Neural cell (in vitro differentiated cells): ENCODE results near the gene MAP7D2. TPM values are rescaled to one million over a fixed set of nuclear protein-coding genes. Genes with fewer than 3 reads are reported as not detected.

Experiments used
- H2AFZ ChIP-seq: fragments of 200-600, 300-800 bp; sonication (generic), shearing (Covaris generic); 2 replicates; pipeline ENCODE4 v1.6.0; 2014; ENCODE audit warnings: low read depth, mild to moderate bottlenecking, antibody characterized with exemption, low read length, moderate library complexity
- H3F3A ChIP-seq: fragments of 200-600 bp; shearing (Covaris generic); 2 replicates; pipeline ENCODE4 v1.6.1; 2016; ENCODE audit warnings: mild to moderate bottlenecking, moderate library complexity, mixed read lengths, antibody characterized with exemption, low read length; ENCODE audit not compliant: insufficient read depth, poor library complexity, severe bottlenecking
- H3K27ac ChIP-seq: fragments of 200-600, 300-800 bp; sonication (generic), shearing (Covaris generic); 2 replicates; pipeline ENCODE4 v1.5.1; 2014; ENCODE audit warnings: mild to moderate bottlenecking, low read length, moderate library complexity
- H3K27me3 ChIP-seq: fragments of 300-800, 200-600 bp; sonication (generic), shearing (Covaris generic); 2 replicates; pipeline ENCODE4 v1.6.0; 2014; ENCODE audit warnings: mild to moderate bottlenecking, low read depth, low read length, moderate library complexity; ENCODE audit not compliant: insufficient read depth
- H3K36me3 ChIP-seq: fragments of 300-800, 200-600 bp; sonication (generic), shearing (Covaris generic); 2 replicates; pipeline ENCODE4 v1.5.1; 2014; ENCODE audit warnings: mild to moderate bottlenecking, antibody characterized with exemption, low read length, moderate library complexity; ENCODE audit not compliant: insufficient read depth
- H3K4me2 ChIP-seq: fragments of 300-800, 200-600 bp; sonication (generic), shearing (Covaris generic); 2 replicates; pipeline ENCODE4 v1.6.0; 2014; ENCODE audit warnings: mild to moderate bottlenecking, low read length
- H3K4me3 ChIP-seq: fragments of 300-800, 200-600 bp; sonication (generic), shearing (Covaris generic); 2 replicates; pipeline ENCODE4 v1.5.1; 2014; ENCODE audit warnings: mild to moderate bottlenecking, low read length, moderate library complexity
- H3K79me2 ChIP-seq: fragments of 200-600 bp; shearing (Covaris generic); replicated peaks from 2 replicates; pipeline ENCODE4 v1.6.0; 2014; ENCODE audit warnings: mild to moderate bottlenecking, low read length, moderate library complexity; ENCODE audit not compliant: insufficient read depth
- H3K9ac ChIP-seq: fragments of 300-800, 200-600 bp; sonication (generic), shearing (Covaris generic); 2 replicates; pipeline ENCODE4 v1.6.1; 2016; ENCODE audit warnings: mild to moderate bottlenecking, low read length, mixed read lengths
- H3K9me2 ChIP-seq: fragments of 200-600 bp; shearing (Covaris generic); 2 replicates; pipeline ENCODE4 v1.6.1; 2016; ENCODE audit warnings: mild to moderate bottlenecking, low read length, mixed read lengths; ENCODE audit not compliant: insufficient read depth
- H3K9me3 ChIP-seq: fragments of 200-600, 300-800 bp; sonication (generic), shearing (Covaris generic); 2 replicates; pipeline ENCODE4 v1.6.1; 2016; ENCODE audit warnings: mild to moderate bottlenecking, mixed run types, low read length, moderate library complexity, mixed read lengths
- H4K20me1 ChIP-seq: fragments of 200-600 bp; shearing (Covaris generic); 2 replicates; pipeline ENCODE4 v1.6.1; 2016; ENCODE audit warnings: mild to moderate bottlenecking, mixed run types; ENCODE audit not compliant: insufficient read depth
- EP300 ChIP-seq: fragments of 450-650 bp; conservative IDR thresholded peaks from 2 replicates; pipeline ENCODE4 v1.6.1; 2014; ENCODE audit warnings: antibody characterized with exemption, mild to moderate bottlenecking, moderate library complexity; ENCODE audit not compliant: poor library complexity, severe bottlenecking
- EZH2 ChIP-seq: fragments of 200-600, 300-800 bp; shearing (Covaris generic), sonication (generic); IDR thresholded peaks from 2 replicates; pipeline ENCODE4 v1.6.1; 2014; ENCODE audit warnings: antibody characterized with exemption, low read length, borderline replicate concordance, mild to moderate bottlenecking; ENCODE audit not compliant: insufficient read depth, poor library complexity, severe bottlenecking
- MXI1 ChIP-seq: fragments of 450-650 bp; conservative IDR thresholded peaks from 2 replicates; pipeline ENCODE4 v1.6.1; 2014; ENCODE audit warnings: antibody characterized with exemption, mild to moderate bottlenecking; ENCODE audit not compliant: poor library complexity, severe bottlenecking
- POLR2AphosphoS5 ChIP-seq: IDR thresholded peaks from 2 replicates; pipeline ENCODE4 v1.6.1; 2012
- RAD21 ChIP-seq: fragments of 450-650 bp; conservative IDR thresholded peaks from 2 replicates; pipeline ENCODE4 v1.6.1; 2014; ENCODE audit warnings: antibody characterized with exemption, mild to moderate bottlenecking, moderate library complexity
- SMC3 ChIP-seq: fragments of 450-650 bp; conservative IDR thresholded peaks from 2 replicates; pipeline ENCODE4 v1.6.1; 2014; ENCODE audit warnings: antibody characterized with exemption, mild to moderate bottlenecking, moderate library complexity; ENCODE audit not compliant: poor library complexity
- TAF1 ChIP-seq: IDR thresholded peaks from 2 replicates; pipeline ENCODE4 v1.6.1; 2012; ENCODE audit warnings: low read depth
- polyA plus RNA-seq: library from polyadenylated mRNA; depleted of rRNA; stranded (reverse); fragments of >200 nt; gene quantifications from 2 replicates; pipeline ENCODE4 v1.2.3, GENCODE V29; 2014
- TF ChIP-seq, protein P1 (sequence below): IDR thresholded peaks from 2 replicates; pipeline ENCODE4 v1.6.1; 2012; ENCODE audit warnings: borderline replicate concordance
- TF ChIP-seq, protein P2 (sequence below): fragments of 450-650 bp; IDR thresholded peaks from 2 replicates; pipeline ENCODE4 v1.5.1; 2014; ENCODE audit warnings: antibody characterized with exemption, mild to moderate bottlenecking, moderate library complexity; ENCODE audit not compliant: poor library complexity, severe bottlenecking

Gene MAP7D2
- polyA plus RNA-seq, 1 donor from 2014 or later: 6.4 TPM

DNA sequence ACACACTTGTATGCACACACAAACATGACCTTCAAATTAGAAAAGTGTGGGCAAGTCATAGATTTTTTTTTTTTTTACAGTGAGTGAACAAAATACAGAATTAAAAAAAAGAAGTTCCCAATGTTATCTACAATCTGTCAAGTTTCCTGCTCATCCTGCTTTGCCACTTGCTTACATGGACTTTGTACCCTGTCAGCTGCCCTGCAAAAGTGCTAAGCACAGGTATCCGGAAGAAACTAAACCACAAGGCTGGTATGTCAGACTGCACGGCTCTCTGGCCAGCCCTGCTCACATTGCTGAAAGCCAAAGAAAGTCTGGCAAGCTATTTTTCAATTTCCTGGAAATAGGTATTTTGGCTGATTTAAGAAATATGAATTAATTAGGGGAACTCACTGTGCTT is 87.0 kb downstream of the MAP7D2 start:
- Histone ChIP-seq H3K27me3 (no peaks in the 10 kb centered on the region), H3K27ac (no peak overlapping the region), H3K79me2 (no peaks in the 10 kb centered on the region), H3K9me3 (no peaks in the 10 kb centered on the region), H3K9me2 (no peaks in the 10 kb centered on the region), H3K36me3 (no peaks in the 10 kb centered on the region), H2AFZ (no peak overlapping the region), H3K4me3 (no peak overlapping the region), H4K20me1 (no peaks in the 10 kb centered on the region), H3F3A (no peaks in the 10 kb centered on the region), H3K4me2 (no peak overlapping the region), H3K9ac (no peak overlapping the region)
- TF ChIP-seq POLR2AphosphoS5: no peak

DNA sequence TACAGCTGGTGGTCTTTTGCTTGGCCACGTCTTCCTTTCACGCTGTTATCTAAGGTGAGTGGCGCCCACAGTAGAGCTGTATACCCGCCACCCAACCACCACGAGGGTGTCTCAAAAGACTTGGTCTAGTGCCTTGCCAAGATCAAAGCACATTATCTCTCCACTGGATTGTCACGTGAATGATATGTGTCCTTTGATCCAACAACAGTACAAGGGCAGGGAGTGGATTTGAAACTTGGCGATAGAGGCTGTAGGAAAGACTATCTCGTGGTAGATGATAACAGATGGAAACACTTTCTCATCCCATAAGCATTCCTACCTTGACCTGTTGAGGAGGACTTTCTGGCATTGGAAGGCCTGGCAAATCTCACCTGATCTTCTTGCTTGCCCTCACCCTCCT is 88.1 kb downstream of the MAP7D2 start:
- Histone ChIP-seq H3K27ac (no peak overlapping the region), H3K4me3 (no peak overlapping the region), H2AFZ (no peak overlapping the region), H3K4me2 (no peak overlapping the region), H3F3A (no peaks in the 10 kb centered on the region), H3K79me2 (no peaks in the 10 kb centered on the region), H3K9ac (no peak overlapping the region), H3K9me2 (no peaks in the 10 kb centered on the region), H3K27me3 (no peaks in the 10 kb centered on the region), H3K9me3 (no peaks in the 10 kb centered on the region), H3K36me3 (no peaks in the 10 kb centered on the region), H4K20me1 (no peaks in the 10 kb centered on the region)
- TF ChIP-seq EP300 (no peak), POLR2AphosphoS5 (no peak), SMC3 (no peak), TAF1 (no peak), EZH2 (no peak), RAD21 (no peak)
- TF ChIP-seq, protein P1, sequence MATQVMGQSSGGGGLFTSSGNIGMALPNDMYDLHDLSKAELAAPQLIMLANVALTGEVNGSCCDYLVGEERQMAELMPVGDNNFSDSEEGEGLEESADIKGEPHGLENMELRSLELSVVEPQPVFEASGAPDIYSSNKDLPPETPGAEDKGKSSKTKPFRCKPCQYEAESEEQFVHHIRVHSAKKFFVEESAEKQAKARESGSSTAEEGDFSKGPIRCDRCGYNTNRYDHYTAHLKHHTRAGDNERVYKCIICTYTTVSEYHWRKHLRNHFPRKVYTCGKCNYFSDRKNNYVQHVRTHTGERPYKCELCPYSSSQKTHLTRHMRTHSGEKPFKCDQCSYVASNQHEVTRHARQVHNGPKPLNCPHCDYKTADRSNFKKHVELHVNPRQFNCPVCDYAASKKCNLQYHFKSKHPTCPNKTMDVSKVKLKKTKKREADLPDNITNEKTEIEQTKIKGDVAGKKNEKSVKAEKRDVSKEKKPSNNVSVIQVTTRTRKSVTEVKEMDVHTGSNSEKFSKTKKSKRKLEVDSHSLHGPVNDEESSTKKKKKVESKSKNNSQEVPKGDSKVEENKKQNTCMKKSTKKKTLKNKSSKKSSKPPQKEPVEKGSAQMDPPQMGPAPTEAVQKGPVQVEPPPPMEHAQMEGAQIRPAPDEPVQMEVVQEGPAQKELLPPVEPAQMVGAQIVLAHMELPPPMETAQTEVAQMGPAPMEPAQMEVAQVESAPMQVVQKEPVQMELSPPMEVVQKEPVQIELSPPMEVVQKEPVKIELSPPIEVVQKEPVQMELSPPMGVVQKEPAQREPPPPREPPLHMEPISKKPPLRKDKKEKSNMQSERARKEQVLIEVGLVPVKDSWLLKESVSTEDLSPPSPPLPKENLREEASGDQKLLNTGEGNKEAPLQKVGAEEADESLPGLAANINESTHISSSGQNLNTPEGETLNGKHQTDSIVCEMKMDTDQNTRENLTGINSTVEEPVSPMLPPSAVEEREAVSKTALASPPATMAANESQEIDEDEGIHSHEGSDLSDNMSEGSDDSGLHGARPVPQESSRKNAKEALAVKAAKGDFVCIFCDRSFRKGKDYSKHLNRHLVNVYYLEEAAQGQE: no peak
- TF ChIP-seq, protein P2, sequence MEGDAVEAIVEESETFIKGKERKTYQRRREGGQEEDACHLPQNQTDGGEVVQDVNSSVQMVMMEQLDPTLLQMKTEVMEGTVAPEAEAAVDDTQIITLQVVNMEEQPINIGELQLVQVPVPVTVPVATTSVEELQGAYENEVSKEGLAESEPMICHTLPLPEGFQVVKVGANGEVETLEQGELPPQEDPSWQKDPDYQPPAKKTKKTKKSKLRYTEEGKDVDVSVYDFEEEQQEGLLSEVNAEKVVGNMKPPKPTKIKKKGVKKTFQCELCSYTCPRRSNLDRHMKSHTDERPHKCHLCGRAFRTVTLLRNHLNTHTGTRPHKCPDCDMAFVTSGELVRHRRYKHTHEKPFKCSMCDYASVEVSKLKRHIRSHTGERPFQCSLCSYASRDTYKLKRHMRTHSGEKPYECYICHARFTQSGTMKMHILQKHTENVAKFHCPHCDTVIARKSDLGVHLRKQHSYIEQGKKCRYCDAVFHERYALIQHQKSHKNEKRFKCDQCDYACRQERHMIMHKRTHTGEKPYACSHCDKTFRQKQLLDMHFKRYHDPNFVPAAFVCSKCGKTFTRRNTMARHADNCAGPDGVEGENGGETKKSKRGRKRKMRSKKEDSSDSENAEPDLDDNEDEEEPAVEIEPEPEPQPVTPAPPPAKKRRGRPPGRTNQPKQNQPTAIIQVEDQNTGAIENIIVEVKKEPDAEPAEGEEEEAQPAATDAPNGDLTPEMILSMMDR: no peak

DNA sequence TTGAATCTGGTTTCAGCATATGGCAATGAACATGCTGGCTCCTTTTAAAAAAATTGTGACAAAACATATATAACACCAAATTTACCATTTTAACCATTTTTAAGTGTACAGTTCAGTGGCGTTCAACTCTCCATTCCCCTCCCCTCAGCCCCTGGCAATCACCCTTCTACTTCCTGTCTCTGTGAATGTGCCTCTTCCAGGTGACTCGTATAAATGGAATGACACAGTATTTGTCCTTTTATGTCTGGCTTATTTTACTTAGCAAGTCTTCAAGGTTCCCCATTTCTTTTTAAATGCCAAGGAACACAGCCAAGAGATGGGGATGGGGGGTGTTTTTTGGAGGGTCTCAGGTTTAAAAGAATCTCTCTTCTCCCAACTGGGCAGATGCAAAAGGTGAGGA is 90.4 kb downstream of the MAP7D2 start:
- Histone ChIP-seq H3K9ac (no peak overlapping the region), H3K9me3 (no peaks in the 10 kb centered on the region), H3K27me3 (no peaks in the 10 kb centered on the region), H3K36me3 (no peaks in the 10 kb centered on the region), H3K4me2 (no peak overlapping the region), H3F3A (no peaks in the 10 kb centered on the region), H3K4me3 (no peak overlapping the region), H2AFZ (no peak overlapping the region), H3K79me2 (no peaks in the 10 kb centered on the region), H3K27ac (no peak overlapping the region), H4K20me1 (no peaks in the 10 kb centered on the region), H3K9me2 (no peaks in the 10 kb centered on the region)
- TF ChIP-seq EZH2 (no peak), POLR2AphosphoS5 (no peak), SMC3 (no peak), RAD21 (no peak), MXI1 (no peak), EP300 (no peak)
- TF ChIP-seq, protein P2: no peak
- TF ChIP-seq, protein P1: no peak
